GM12872 (cell line): Measurements from ENCODE around the gene AUP1.

Experiments used
- CTCF ChIP-seq: IDR thresholded peaks from 3 replicates; pipeline ENCODE4 v1.5.1; 2011; ENCODE audit warnings: low read depth, mild to moderate bottlenecking, low read length, moderate library complexity; ENCODE audit not compliant: insufficient read depth

AUP1 gene

GRCh38 chr2:74500578-74500946 is 28.9 kb downstream of the AUP1 start:
- TF ChIP-seq CTCF = no peak

- no peak for TF ChIP-seq CTCF
Measured at GRCh38 chr2:74499940-74500577, 29.4 kb downstream of the AUP1 start.

GRCh38 chr2:74499267-74499939 is 30.1 kb downstream of the AUP1 start, which contains the start of gene LBX2:
TSS of gene LBX2 (minus strand) at chr2:74499603. CDS start at chr2:74499537, 66 bp downstream.
- TF ChIP-seq CTCF = no peak

- no peak for TF ChIP-seq CTCF
Measured at GRCh38 chr2:74498500-74499266, 30.8 kb downstream of the AUP1 start.

- no peak for TF ChIP-seq CTCF
Measured at GRCh38 chr2:74497777-74498499, 31.6 kb downstream of the AUP1 start.

- no peak for TF ChIP-seq CTCF
Measured at GRCh38 chr2:74496997-74497776, 32.3 kb downstream of the AUP1 start.
